Adrenal gland (tissue), 12 donors: ENCODE data around the gene SLC47A2. TPM values are rescaled to one million over a fixed set of nuclear protein-coding genes. Genes with fewer than 3 reads are reported as not detected.

Source experiments
- DNase-seq, 7 donors: peaks; one replicate each; pipeline ENCODE4 v3.0.0-alpha.2; 2019 to 2020
- H3K27ac ChIP-seq, 5 donors: fragments of 200-600 bp; sonication (generic) in 4 of 5; 1 replicate in 3 of 5; 2 replicates in 2 of 5; pipeline versions ENCODE4 v1.5.1 to v1.8.0; 2016 to 2020; ENCODE audit warnings: mild to moderate bottlenecking in 1 of 5
- H3K27me3 ChIP-seq: fragments of 200-600 bp; 2 replicates; pipeline ENCODE4 v1.8.0; 2021
- H3K36me3 ChIP-seq, 2 donors: fragments of 200-600 bp; replicated peaks in 1 of 2; 1 replicate in 1 of 2; 2 replicates in 1 of 2; pipeline versions ENCODE4 v1.5.1 to v1.8.0; 2018 to 2022
- H3K4me1 ChIP-seq, 2 donors: fragments of 200-600 bp; replicated peaks in 1 of 2; 1 replicate in 1 of 2; 2 replicates in 1 of 2; pipeline versions ENCODE4 v1.5.1 to v1.8.0; 2018 to 2021
- H3K4me3 ChIP-seq, 4 donors: fragments of 200-600 bp; sonication (generic) in 3 of 4; one replicate each; pipeline ENCODE4 v1.5.1; 2016 to 2018
- H3K9me3 ChIP-seq, 3 donors: fragments of 200-600 bp; sonication (generic) in 1 of 3; replicated peaks in 1 of 3; 1 replicate in 2 of 3; 2 replicates in 1 of 3; pipeline versions ENCODE4 v1.5.1 to v1.8.0; 2016 to 2021
- POLR2A ChIP-seq, 2 donors: fragments of 450-650 bp; IDR thresholded peaks; one replicate each; pipeline ENCODE4 v1.6.1; 2017; ENCODE audit warnings: antibody characterized with exemption in 2 of 2, mild to moderate bottlenecking in 2 of 2, moderate library complexity in 1 of 2
- WGBS, 4 donors: extraction: QIAGEN DNeasy Blood & Tissue Kit in 2 of 4; methylation state at CpG; one replicate each; pipeline versions ENCODE4 v1.1.5 to v1.1.7; 2013 to 2017; 5-methylcytosine and 5-hydroxymethylcytosine counted together
- intact Hi-C, 2 donors: fragments of 100-400 bp; cut with DNase I; formaldehyde crosslinking; loops; one replicate each; pipeline versions ENCODE4 v1.14.1 to v1.15.0; 2022 to 2023
- polyA plus RNA-seq, 3 donors: library from polyadenylated mRNA; stranded (reverse); fragments of 200-250 nt in 2 of 3; fragments of 350-450 nt in 1 of 3; fragmentation: Illumina TruSeq in 1 of 3; extraction: RNeasy Lipid Tissue Mini Kit (QIAGEN cat#74804) in 1 of 3; gene quantifications; one replicate each; pipeline ENCODE4 v1.2.3, GENCODE V29; 2013 to 2014
- total RNA-seq, 9 donors: library from RNA; depleted of rRNA in 4 of 9; stranded (reverse); fragments of >200 nt in 4 of 9; fragments of 120-200 nt in 1 of 9; fragmentation: NEBNext Ultra II Directional in 1 of 9; extraction: Animal tissue kit (Norgen Biotek cat#: 25700) in 1 of 9; gene quantifications; one replicate each; pipeline versions ENCODE4 v1.1.0 to v1.2.4, GENCODE V29; 2013 to 2023
- TF ChIP-seq, protein P1 (sequence below), 6 experiments: fragments of 450-650 bp in 4 of 6; fragments of 200-600 bp in 2 of 6; sonication (generic) in 1 of 6; IDR thresholded peaks; 1 replicate in 5 of 6; 2 replicates in 1 of 6; pipeline versions ENCODE4 v1.5.1 to v1.8.0; 2016 to 2021; ENCODE audit warnings: antibody characterized with exemption in 6 of 6, mild to moderate bottlenecking in 2 of 6, moderate library complexity in 1 of 6
- donor health status: healthy with polysubstance abuse.
- donor health status: Bipolar disorder and iron deficiency.
- donor health status: DM: yes; HTN: yes; CAD: no.
- donor health status: DM: no; HTN: no; CAD: no.
- donor health status: DM: no; HTN: no; CAD: no.
- donor health status: DM: yes; HTN: yes; CAD: no.

The SLC47A2 gene
- total and polyA plus RNA-seq, 12 donors = 0.10 to 1.3 (median 0.32) TPM; not detected in 8

- intact Hi-C loops = no loop called here
- Histone ChIP-seq H3K36me3 (no peaks in the 10 kb centered on the region), H3K27ac (peak overlapping the region in 1 of 5 donors; percentile 11), H3K4me1 (peaks cover 22 to 28% of the 10 kb centered on the region in 2 donors), H3K4me3 (no peak overlapping the region), H3K9me3 (no peaks in the 10 kb centered on the region), H3K27me3 (no peaks in the 10 kb centered on the region)
- TF ChIP-seq, protein P1, sequence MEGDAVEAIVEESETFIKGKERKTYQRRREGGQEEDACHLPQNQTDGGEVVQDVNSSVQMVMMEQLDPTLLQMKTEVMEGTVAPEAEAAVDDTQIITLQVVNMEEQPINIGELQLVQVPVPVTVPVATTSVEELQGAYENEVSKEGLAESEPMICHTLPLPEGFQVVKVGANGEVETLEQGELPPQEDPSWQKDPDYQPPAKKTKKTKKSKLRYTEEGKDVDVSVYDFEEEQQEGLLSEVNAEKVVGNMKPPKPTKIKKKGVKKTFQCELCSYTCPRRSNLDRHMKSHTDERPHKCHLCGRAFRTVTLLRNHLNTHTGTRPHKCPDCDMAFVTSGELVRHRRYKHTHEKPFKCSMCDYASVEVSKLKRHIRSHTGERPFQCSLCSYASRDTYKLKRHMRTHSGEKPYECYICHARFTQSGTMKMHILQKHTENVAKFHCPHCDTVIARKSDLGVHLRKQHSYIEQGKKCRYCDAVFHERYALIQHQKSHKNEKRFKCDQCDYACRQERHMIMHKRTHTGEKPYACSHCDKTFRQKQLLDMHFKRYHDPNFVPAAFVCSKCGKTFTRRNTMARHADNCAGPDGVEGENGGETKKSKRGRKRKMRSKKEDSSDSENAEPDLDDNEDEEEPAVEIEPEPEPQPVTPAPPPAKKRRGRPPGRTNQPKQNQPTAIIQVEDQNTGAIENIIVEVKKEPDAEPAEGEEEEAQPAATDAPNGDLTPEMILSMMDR (IDR thresholded peaks at IDR 0.05) = no peak
- TF ChIP-seq POLR2A (IDR thresholded peaks at IDR 0.05) = no peak
- no peak for DNase-seq
- 88 to 100% (median 93%) methylated on average over 2 to 6 of the region's 6 CpGs for WGBS, 4 donors
Measured at GRCh38 chr17:19729900-19730299, 13.5 kb upstream of the SLC47A2 start.

- intact Hi-C loops = no loop called here
- WGBS, 4 donors = 6 to 25% (median 10%) methylated on average over 2 to 7 of the region's 7 CpGs
- H3K27me3 ChIP-seq = no peaks in the 10 kb centered on the region
- no peaks in the 10 kb centered on the region for H3K9me3 ChIP-seq
- no peaks in the 10 kb centered on the region for H3K36me3 ChIP-seq
- no peak overlapping the region for H3K4me3 ChIP-seq
- peaks cover 22 to 28% of the 10 kb centered on the region in 2 donors for H3K4me1 ChIP-seq
- peak; percentile 84 to 96 (median 93) for DNase-seq
- TF ChIP-seq POLR2A (IDR thresholded peaks at IDR 0.05) = peak in 1 of 2 donors; percentile 54
- TF ChIP-seq, protein P1 (IDR thresholded peaks at IDR 0.05) = no peak
- peak overlapping the region; percentile 80 to 98 (median 91) for H3K27ac ChIP-seq
Measured at GRCh38 chr17:19728084-19728495, 11.7 kb upstream of the SLC47A2 start.

GRCh38 chr17:19727501-19728078 is 11.2 kb upstream of the SLC47A2 start:
- intact Hi-C loops = no loop called here
- peak; percentile 50 to 87 (median 82) for DNase-seq
- Histone ChIP-seq H3K9me3 (no peaks in the 10 kb centered on the region), H3K36me3 (no peaks in the 10 kb centered on the region), H3K27ac (peak overlapping the region; percentile 80 to 98 (median 91)), H3K4me1 (peaks cover 22 to 28% of the 10 kb centered on the region in 2 donors), H3K4me3 (no peak overlapping the region), H3K27me3 (no peaks in the 10 kb centered on the region)
- WGBS, 4 donors = 54 to 66% (median 60%) methylated on average over 4 of the region's 4 CpGs
- TF ChIP-seq, protein P1 (IDR thresholded peaks at IDR 0.05) = no peak
- TF ChIP-seq POLR2A (IDR thresholded peaks at IDR 0.05) = no peak

DNA sequence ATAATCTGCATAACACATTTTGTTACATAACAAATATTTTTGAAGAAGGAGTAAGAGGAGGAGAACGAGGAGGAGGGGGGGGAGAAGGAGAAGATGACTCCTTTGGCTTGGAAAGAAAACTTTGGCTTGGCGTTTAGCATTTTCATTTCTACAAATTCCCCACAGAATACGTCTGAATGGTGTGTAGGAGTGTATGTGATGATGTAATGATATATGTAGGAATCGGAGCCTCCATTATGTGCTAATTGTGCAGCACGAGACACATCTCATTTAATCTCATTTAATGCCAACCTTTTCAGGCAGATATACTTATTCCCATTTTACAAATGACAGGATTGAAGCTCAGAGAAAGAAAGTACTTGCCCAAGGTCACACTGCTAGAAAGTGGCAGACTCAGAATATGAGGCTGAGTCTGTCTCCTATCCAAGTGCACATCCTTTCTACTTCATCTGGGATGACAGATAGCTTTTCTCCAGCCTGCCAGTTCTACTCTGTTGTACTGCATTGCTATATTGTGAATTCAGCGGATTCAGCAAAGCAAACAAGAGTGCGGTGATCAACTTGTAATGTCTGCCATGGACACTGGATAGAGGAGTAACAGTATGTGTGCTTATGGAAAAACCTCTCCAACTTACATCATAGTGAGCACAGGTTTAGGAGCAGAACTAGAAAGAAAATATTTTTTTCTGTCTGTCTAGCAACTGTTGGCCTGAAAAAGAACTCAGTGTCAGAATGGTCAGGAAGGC is 10.4 kb upstream of the SLC47A2 start:
- H3K4me1 ChIP-seq = peaks cover 22 to 28% of the 10 kb centered on the region in 2 donors
- no peak for TF ChIP-seq POLR2A (IDR thresholded peaks at IDR 0.05)
- TF ChIP-seq, protein P1 (IDR thresholded peaks at IDR 0.05) = no peak
- peak overlapping the region; percentile 80 to 98 (median 91) for H3K27ac ChIP-seq
- no peak overlapping the region for H3K4me3 ChIP-seq
- H3K27me3 ChIP-seq = no peaks in the 10 kb centered on the region
- no peaks in the 10 kb centered on the region for H3K9me3 ChIP-seq
- DNase-seq = no peak
- 79 to 87% (median 85%) methylated on average over 7 of the region's 7 CpGs for WGBS, 4 donors
- intact Hi-C loops = no loop called here
- H3K36me3 ChIP-seq = no peaks in the 10 kb centered on the region
